22Rv1 (cell line): ENCODE results near the gene HIVEP2.

Experiments used
- ZFX ChIP-seq: fragments of 450-650 bp; IDR thresholded peaks from 2 replicates; pipeline ENCODE4 v1.6.1; 2017; ENCODE audit warnings: antibody characterized with exemption, borderline replicate concordance
- TF ChIP-seq, protein P1 (sequence below): fragments of 450-650 bp; IDR thresholded peaks from 2 replicates; pipeline ENCODE4 v1.5.1; 2017; ENCODE audit warnings: mild to moderate bottlenecking

DNA sequence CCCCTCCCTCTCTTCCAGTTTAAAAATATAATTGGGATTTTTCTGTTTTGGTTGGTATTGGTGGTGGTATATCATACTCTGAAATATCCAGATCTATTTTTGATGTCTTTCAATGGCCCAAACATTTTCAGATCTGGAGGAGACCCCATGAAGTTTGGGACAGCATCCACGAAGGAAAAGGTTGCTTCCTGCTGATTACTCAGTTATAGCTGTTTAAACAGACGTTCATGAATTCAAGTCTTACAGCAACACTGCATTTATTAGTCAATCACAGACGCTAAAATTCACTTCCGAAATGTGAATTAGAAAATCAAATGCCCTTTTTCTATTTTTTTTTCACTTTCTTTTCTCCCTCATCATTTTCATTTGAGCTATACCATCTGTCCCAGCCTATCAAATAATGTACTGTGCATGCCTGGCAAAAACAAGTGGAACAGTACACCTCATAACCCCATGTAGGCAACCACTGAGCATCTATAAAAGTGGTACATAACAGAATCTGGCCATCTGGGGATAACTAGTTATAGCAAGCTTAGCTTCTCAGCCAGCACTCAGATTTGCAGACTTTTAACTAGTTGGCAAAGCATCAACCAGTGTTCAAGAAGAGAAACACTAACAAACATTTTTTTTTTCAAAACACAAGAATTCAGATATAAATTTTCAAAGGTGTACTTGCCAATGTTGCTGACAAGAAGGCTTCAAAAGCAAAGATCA lies 124.5 kb downstream of the HIVEP2 start:
- TF ChIP-seq, protein P1, sequence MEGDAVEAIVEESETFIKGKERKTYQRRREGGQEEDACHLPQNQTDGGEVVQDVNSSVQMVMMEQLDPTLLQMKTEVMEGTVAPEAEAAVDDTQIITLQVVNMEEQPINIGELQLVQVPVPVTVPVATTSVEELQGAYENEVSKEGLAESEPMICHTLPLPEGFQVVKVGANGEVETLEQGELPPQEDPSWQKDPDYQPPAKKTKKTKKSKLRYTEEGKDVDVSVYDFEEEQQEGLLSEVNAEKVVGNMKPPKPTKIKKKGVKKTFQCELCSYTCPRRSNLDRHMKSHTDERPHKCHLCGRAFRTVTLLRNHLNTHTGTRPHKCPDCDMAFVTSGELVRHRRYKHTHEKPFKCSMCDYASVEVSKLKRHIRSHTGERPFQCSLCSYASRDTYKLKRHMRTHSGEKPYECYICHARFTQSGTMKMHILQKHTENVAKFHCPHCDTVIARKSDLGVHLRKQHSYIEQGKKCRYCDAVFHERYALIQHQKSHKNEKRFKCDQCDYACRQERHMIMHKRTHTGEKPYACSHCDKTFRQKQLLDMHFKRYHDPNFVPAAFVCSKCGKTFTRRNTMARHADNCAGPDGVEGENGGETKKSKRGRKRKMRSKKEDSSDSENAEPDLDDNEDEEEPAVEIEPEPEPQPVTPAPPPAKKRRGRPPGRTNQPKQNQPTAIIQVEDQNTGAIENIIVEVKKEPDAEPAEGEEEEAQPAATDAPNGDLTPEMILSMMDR, result no peak
- TF ChIP-seq ZFX, result no peak
